H9 (cell line): ENCODE results near the gene CHST2. TPM values are rescaled to one million over a fixed set of nuclear protein-coding genes. Genes with fewer than 3 reads are reported as not detected.

Source experiments
- DNase-seq: peaks from one replicate; pipeline ENCODE4 v3.0.0-alpha.2; 2017
- H2AFZ ChIP-seq: one replicate; pipeline ENCODE4 v1.6.1; 2013; ENCODE audit warnings: mild to moderate bottlenecking, low read length, control low read depth, moderate library complexity
- H2AK5ac ChIP-seq: 2 replicates; pipeline ENCODE4 v1.6.1; 2013; ENCODE audit warnings: low read length, control low read depth, mixed read lengths; ENCODE audit not compliant: insufficient read length
- H2BK120ac ChIP-seq: one replicate; pipeline ENCODE4 v1.6.1; 2013; ENCODE audit warnings: low read depth, mild to moderate bottlenecking, low read length, control low read depth, inconsistent platforms; ENCODE audit not compliant: poor library complexity, severe bottlenecking
- H2BK12ac ChIP-seq: 2 replicates; pipeline ENCODE4 v1.6.1; 2013; ENCODE audit warnings: low read length, control low read depth, mixed read lengths, low read depth; ENCODE audit not compliant: insufficient read length
- H2BK15ac ChIP-seq: 2 replicates; pipeline ENCODE4 v1.6.1; 2013; ENCODE audit warnings: low read depth, low read length, control low read depth
- H2BK20ac ChIP-seq: one replicate; pipeline ENCODE4 v1.6.1; 2013; ENCODE audit warnings: low read depth, mild to moderate bottlenecking, low read length, control low read depth, inconsistent platforms; ENCODE audit not compliant: poor library complexity, severe bottlenecking
- H2BK5ac ChIP-seq: 2 replicates; pipeline ENCODE4 v1.6.1; 2013; ENCODE audit warnings: low read length, control low read depth, mixed read lengths; ENCODE audit not compliant: insufficient read length
- H3K14ac ChIP-seq: 2 replicates; pipeline ENCODE4 v1.6.1; 2013; ENCODE audit warnings: low read length, control low read depth; ENCODE audit not compliant: insufficient read depth
- H3K18ac ChIP-seq: 2 replicates; pipeline ENCODE4 v1.6.1; 2013; ENCODE audit warnings: low read depth, mild to moderate bottlenecking, mixed read lengths, low read length, control low read depth; ENCODE audit not compliant: insufficient read length
- H3K23ac ChIP-seq: 2 replicates; pipeline ENCODE4 v1.6.1; 2013; ENCODE audit warnings: low read length, control low read depth, mixed read lengths, low read depth; ENCODE audit not compliant: insufficient read length
- H3K23me2 ChIP-seq: 2 replicates; pipeline ENCODE4 v1.6.1; 2013; ENCODE audit warnings: low read depth, mild to moderate bottlenecking, mixed read lengths, low read length, control low read depth; ENCODE audit not compliant: insufficient read length, poor library complexity, severe bottlenecking
- H3K27ac ChIP-seq: 2 replicates; pipeline ENCODE4 v1.5.1; 2013; ENCODE audit warnings: low read length, control low read depth, mixed read lengths, low read depth; ENCODE audit not compliant: insufficient read length
- H3K27me3 ChIP-seq: 2 replicates; pipeline ENCODE4 v1.6.1; 2013; ENCODE audit warnings: low read length, control low read depth, inconsistent platforms; ENCODE audit not compliant: insufficient read depth
- H3K4ac ChIP-seq: 2 replicates; pipeline ENCODE4 v1.6.1; 2013; ENCODE audit warnings: low read depth, mild to moderate bottlenecking, control low read depth, inconsistent platforms, low read length, moderate library complexity
- H3K4me1 ChIP-seq: 2 replicates; pipeline ENCODE4 v1.6.1; 2013; ENCODE audit warnings: low read length, control low read depth, inconsistent platforms; ENCODE audit not compliant: insufficient read depth
- H3K4me2 ChIP-seq: 2 replicates; pipeline ENCODE4 v1.6.1; 2013; ENCODE audit warnings: low read length, control low read depth, mixed read lengths; ENCODE audit not compliant: insufficient read length, insufficient read depth
- H3K56ac ChIP-seq: 2 replicates; pipeline ENCODE4 v1.6.1; 2013; ENCODE audit warnings: low read depth, mild to moderate bottlenecking, mixed read lengths, low read length, control low read depth; ENCODE audit not compliant: insufficient read length
- H3K79me1 ChIP-seq: 2 replicates; pipeline ENCODE4 v1.6.1; 2013; ENCODE audit warnings: low read depth, mild to moderate bottlenecking, moderate library complexity, low read length, control low read depth, inconsistent platforms; ENCODE audit not compliant: insufficient read depth, poor library complexity, severe bottlenecking
- H3K79me2 ChIP-seq: 2 replicates; pipeline ENCODE4 v1.6.1; 2013; ENCODE audit warnings: low read length, control low read depth, inconsistent platforms; ENCODE audit not compliant: insufficient read depth
- H3K9ac ChIP-seq: 2 replicates; pipeline ENCODE4 v1.6.1; 2013; ENCODE audit warnings: low read length, control low read depth, mixed read lengths; ENCODE audit not compliant: insufficient read length; ENCODE audit errors: extremely low read depth
- H3K9me3 ChIP-seq: one replicate; pipeline ENCODE4 v1.6.1; 2013; ENCODE audit warnings: low read depth, low read length, inconsistent platforms; ENCODE audit not compliant: control insufficient read depth
- H3T11ph ChIP-seq: one replicate; pipeline ENCODE4 v1.6.1; 2013; ENCODE audit warnings: mild to moderate bottlenecking, low read length, control low read depth, inconsistent platforms
- H4K20me1 ChIP-seq: one replicate; pipeline ENCODE4 v1.6.1; 2013; ENCODE audit not compliant: control insufficient read depth, insufficient read length, insufficient read depth
- H4K5ac ChIP-seq: 2 replicates; pipeline ENCODE4 v1.6.1; 2013; ENCODE audit warnings: low read depth, mild to moderate bottlenecking, mixed read lengths, low read length, control low read depth; ENCODE audit not compliant: insufficient read length
- H4K8ac ChIP-seq: replicated peaks from 2 replicates; pipeline ENCODE4 v1.6.1; 2013; ENCODE audit warnings: low read length, control low read depth, mixed read lengths, low read depth; ENCODE audit not compliant: insufficient read length
- H4K91ac ChIP-seq: 2 replicates; pipeline ENCODE4 v1.6.1; 2013; ENCODE audit warnings: low read depth, mild to moderate bottlenecking, moderate library complexity, mixed read lengths, low read length, control low read depth; ENCODE audit not compliant: insufficient read length
- H3K27ac Mint-ChIP-seq, 3 experiments: 2 replicates in 2 of 3; 3 replicates in 1 of 3; pipeline ENCODE4 v1.8.0; 2020 to 2021; ENCODE audit warnings: mixed read lengths in 3 of 3, mild to moderate bottlenecking in 1 of 3, moderate library complexity in 1 of 3
- H3K27me3 Mint-ChIP-seq: 2 replicates; pipeline ENCODE4 v1.8.0; 2021; ENCODE audit warnings: low read depth, mild to moderate bottlenecking, moderate library complexity, mixed read lengths
- H3K36me3 Mint-ChIP-seq, 3 experiments: 2 replicates in 2 of 3; 3 replicates in 1 of 3; pipeline ENCODE4 v1.8.0; 2020 to 2021; ENCODE audit warnings: low read depth in 3 of 3, mixed read lengths in 3 of 3; ENCODE audit not compliant: insufficient read depth in 1 of 3
- H3K4me1 Mint-ChIP-seq, 2 experiments: 2 replicates each; pipeline ENCODE4 v1.8.0; 2020; ENCODE audit warnings: mixed read lengths in 2 of 2
- H3K4me3 Mint-ChIP-seq, 2 experiments: 2 replicates in 1 of 2; 3 replicates in 1 of 2; pipeline ENCODE4 v1.8.0; 2020 to 2021; ENCODE audit warnings: mild to moderate bottlenecking in 2 of 2, mixed read lengths in 2 of 2, moderate library complexity in 1 of 2
- H3K9me3 Mint-ChIP-seq, 2 experiments: 2 replicates in 1 of 2; 3 replicates in 1 of 2; pipeline ENCODE4 v1.8.0; 2020; ENCODE audit warnings: mild to moderate bottlenecking in 2 of 2, mixed read lengths in 2 of 2, moderate library complexity in 1 of 2
- CTCF ChIP-seq: fragments of 200-600 bp; sonication (generic); conservative IDR thresholded peaks from 3 replicates; pipeline ENCODE4 v1.8.0; 2021; ENCODE audit warnings: antibody characterized with exemption, mild to moderate bottlenecking
- WGBS: extraction: QIAGEN DNeasy Blood & Tissue Kit; methylation state at CpG from one replicate; pipeline ENCODE4 v1.1.7; 2013; ENCODE audit warnings: missing lambda C conversion rate, low lambda C conversion rate, mixed read lengths; ENCODE audit not compliant: insufficient read length; ENCODE audit errors: extremely low coverage; 5-methylcytosine and 5-hydroxymethylcytosine counted together
- long read RNA-seq: library from polyadenylated mRNA; unstranded; transcript quantifications from one replicate; pipeline ENCODE4 v2.0.0, GENCODE V29; 2020
- total RNA-seq: library from RNA; stranded (reverse); gene quantifications from 2 replicates; pipeline ENCODE4 v1.2.1, GENCODE V29; 2021

Gene CHST2
- total RNA-seq = 5.8 and 6.3 TPM in 2 replicates
- long read RNA-seq, partial matches to known transcripts = 0 of 1 reads
- long read RNA-seq, other reads (novel, unspliced or antisense) = 1 of 1 reads

GRCh38 chr3:143119009-143119914 lies at the start of gene CHST2:
CHST2 (plus strand) TSS chr3:143119771; CDS start chr3:143120817, 1,046 bp downstream.
- Histone ChIP-seq H3K79me1 (no peaks in the 10 kb centered on the region), H4K8ac (no peak within 1 kb of the TSS), H4K20me1 (no peaks in the 10 kb centered on the region), H2BK5ac (no peak within 1 kb of the TSS), H2BK15ac (no peak within 1 kb of the TSS), H3K23me2 (peaks cover 18% of the 10 kb centered on the region), H3K27ac (no peak within 1 kb of the TSS), H3K56ac (no peak within 1 kb of the TSS), H2AK5ac (no peak within 1 kb of the TSS), H3K23ac (no peak within 1 kb of the TSS), H4K5ac (no peak within 1 kb of the TSS), H3T11ph (no peak within 1 kb of the TSS), H3K14ac (peak within 1 kb of the TSS; percentile 49), H2BK120ac (no peak within 1 kb of the TSS), H2BK12ac (no peak within 1 kb of the TSS), H3K79me2 (no peaks in the 10 kb centered on the region), H3K18ac (peak within 1 kb of the TSS; percentile 61), H3K9ac (peak within 1 kb of the TSS; percentile 24), H2AFZ (no peak within 1 kb of the TSS), H3K4me1 (no peaks in the 10 kb centered on the region), H3K4ac (no peak within 1 kb of the TSS), H3K27me3 (no peaks in the 10 kb centered on the region), H4K91ac (no peak within 1 kb of the TSS), H2BK20ac (no peak within 1 kb of the TSS), H3K9me3 (no peaks in the 10 kb centered on the region), H3K4me2 (peak within 1 kb of the TSS; percentile 57)
- Mint-ChIP-seq H3K27me3 (peaks cover 37% of the 10 kb centered on the region), H3K36me3 (peaks cover 5 to 6% (median 5%) of the 10 kb centered on the region in 3 experiments; a peak in 5 of 7 replicates), H3K9me3 (no peaks in the 10 kb centered on the region), H3K4me3 (peak within 1 kb of the TSS; percentile 85 to 93), H3K27ac (peak within 1 kb of the TSS in 1 of 3 experiments; percentile 96; a peak in 1 of 7 replicates), H3K4me1 (peaks cover 9 to 16% of the 10 kb centered on the region in 2 experiments)
- peak; percentile 83 for DNase-seq
- 0 out of 3 replicates have a peak, but pooled peaks have one; percentile 14 for TF ChIP-seq CTCF
- no CpG with 5 or more reads among the region's 102 CpGs for WGBS
